H1 (cell line): ENCODE results near the gene TAF13. TPM values are rescaled to one million over a fixed set of nuclear protein-coding genes. Genes with fewer than 3 reads are reported as not detected.

Experiments used
- CTCF ChIA-PET: fragments of 300-600 bp; sonication (Branson Sonifier 250); formaldehyde crosslinking; loops from one replicate; lab custom pipeline; 2021; ENCODE audit not compliant: partially characterized antibody; lab: Charles Lee
- POLR2A ChIA-PET: fragments of 300-600 bp; sonication (Branson Sonifier 250); formaldehyde crosslinking; loops from one replicate; lab custom pipeline; 2021; ENCODE audit warnings: inconsistent platforms; ENCODE audit not compliant: partially characterized antibody; lab: Charles Lee
- DNase-seq, 2 experiments: peaks; one replicate each; pipeline versions ENCODE4 v3.0.0 to v3.0.0-alpha.2; 2010 to 2022; ENCODE audit warnings: low spot score in 2 of 2, low read depth in 1 of 2, mixed read lengths in 1 of 2
- FAIRE-seq: peaks from 2 replicates; lab custom pipeline; 2011; peaks lifted over from hg19 to GRCh38; lab: Jason Lieb, UNC
- H2AFZ ChIP-seq: 2 replicates; pipeline ENCODE4 v1.8.1; 2012; ENCODE audit warnings: low read length, inconsistent platforms
- H2AK5ac ChIP-seq: 2 replicates; pipeline ENCODE4 v1.6.1; 2013; ENCODE audit warnings: low read depth, low read length
- H2BK120ac ChIP-seq: replicated peaks from 2 replicates; pipeline ENCODE3; 2013; ENCODE audit warnings: low read depth, low read length, inconsistent platforms
- H2BK12ac ChIP-seq: 2 replicates; pipeline ENCODE4 v1.6.1; 2013; ENCODE audit warnings: low read depth, low read length
- H2BK15ac ChIP-seq: 2 replicates; pipeline ENCODE4 v1.6.1; 2013; ENCODE audit warnings: low read length
- H2BK20ac ChIP-seq: 2 replicates; pipeline ENCODE4 v1.6.1; 2013; ENCODE audit warnings: low read length
- H2BK5ac ChIP-seq: 2 replicates; pipeline ENCODE4 v1.6.1; 2013; ENCODE audit warnings: low read depth, low read length
- H3K14ac ChIP-seq: 2 replicates; pipeline ENCODE4 v1.6.1; 2013; ENCODE audit warnings: inconsistent platforms; ENCODE audit not compliant: insufficient read length
- H3K18ac ChIP-seq: 2 replicates; pipeline ENCODE4 v1.6.1; 2013; ENCODE audit warnings: low read length; ENCODE audit errors: extremely low read depth
- H3K23ac ChIP-seq: 2 replicates; pipeline ENCODE4 v1.6.1; 2013; ENCODE audit warnings: inconsistent platforms; ENCODE audit not compliant: insufficient read length
- H3K23me2 ChIP-seq: 2 replicates; pipeline ENCODE4 v1.6.1; 2013; ENCODE audit warnings: low read depth, low read length
- H3K27ac ChIP-seq: 2 replicates; pipeline ENCODE4 v1.6.1; 2011; ENCODE audit warnings: low read depth, low read length, inconsistent platforms
- H3K27me3 ChIP-seq, 4 experiments: replicated peaks in 1 of 4; 1 replicate in 1 of 4; 2 replicates in 3 of 4; pipeline versions ENCODE4 v1.6.1 to v1.8.1; 2011 to 2013; ENCODE audit warnings: low read length in 3 of 4, mild to moderate bottlenecking in 3 of 4, inconsistent platforms in 2 of 4, mixed read lengths in 2 of 4, moderate library complexity in 1 of 4; ENCODE audit not compliant: control insufficient read depth in 3 of 4, insufficient read depth in 3 of 4; ENCODE audit errors: extremely low read depth in 1 of 4
- H3K36me3 ChIP-seq, 4 experiments: 2 replicates each; pipeline versions ENCODE4 v1.6.1 to v1.8.1; 2011 to 2013; ENCODE audit warnings: mild to moderate bottlenecking in 4 of 4, low read length in 3 of 4, moderate library complexity in 2 of 4, control low read depth in 1 of 4, inconsistent platforms in 1 of 4; ENCODE audit not compliant: insufficient read depth in 4 of 4, control insufficient read depth in 2 of 4
- H3K4ac ChIP-seq: replicated peaks from 2 replicates; pipeline ENCODE3; 2013; ENCODE audit warnings: low read length, low read depth, mixed read lengths, inconsistent platforms; ENCODE audit not compliant: insufficient read length
- H3K4me1 ChIP-seq, 4 experiments: replicated peaks in 1 of 4; 1 replicate in 1 of 4; 2 replicates in 3 of 4; pipeline versions ENCODE4 v1.6.1 to v1.8.1; 2011 to 2013; ENCODE audit warnings: low read length in 3 of 4, inconsistent platforms in 2 of 4, mixed read lengths in 1 of 4; ENCODE audit not compliant: insufficient read depth in 4 of 4, control insufficient read depth in 3 of 4
- H3K4me2 ChIP-seq, 2 experiments: 2 replicates each; pipeline versions ENCODE4 v1.6.1 to v1.8.1; 2011 to 2013; ENCODE audit warnings: low read depth in 2 of 2, low read length in 2 of 2, control low read depth in 1 of 2, inconsistent platforms in 1 of 2, mild to moderate bottlenecking in 1 of 2; ENCODE audit not compliant: insufficient read depth in 1 of 2
- H3K4me3 ChIP-seq, 4 experiments: fragments of 200-600, 300-600 bp in 1 of 4; sonication (generic), shearing (Covaris generic), sonication (Bioruptor Twin) in 1 of 4; 2 replicates each; pipeline versions ENCODE4 v1.5.1 to v1.8.1; 2011 to 2016; ENCODE audit warnings: low read length in 4 of 4, low read depth in 3 of 4, control low read depth in 2 of 4, inconsistent platforms in 2 of 4, mild to moderate bottlenecking in 2 of 4, mixed read lengths in 1 of 4, moderate library complexity in 1 of 4; ENCODE audit not compliant: insufficient read depth in 2 of 4; ENCODE audit errors: extremely low read depth in 1 of 4
- H3K56ac ChIP-seq: replicated peaks from 2 replicates; pipeline ENCODE3; 2013; ENCODE audit warnings: low read depth, mild to moderate bottlenecking, mixed read lengths, low read length, inconsistent platforms; ENCODE audit not compliant: insufficient read length
- H3K79me1 ChIP-seq: 2 replicates; pipeline ENCODE4 v1.6.1; 2013; ENCODE audit warnings: low read depth, low read length, control low read depth
- H3K79me2 ChIP-seq, 2 experiments: 2 replicates each; pipeline versions ENCODE4 v1.6.1 to v1.8.1; 2012 to 2013; ENCODE audit warnings: low read length in 2 of 2, mild to moderate bottlenecking in 2 of 2, inconsistent platforms in 1 of 2; ENCODE audit not compliant: insufficient read depth in 2 of 2, control insufficient read depth in 1 of 2
- H3K9ac ChIP-seq, 4 experiments: replicated peaks in 1 of 4; 1 replicate in 1 of 4; 2 replicates in 3 of 4; pipeline versions ENCODE4 v1.6.1 to v1.8.1; 2011 to 2013; ENCODE audit warnings: low read depth in 3 of 4, low read length in 3 of 4, control low read depth in 2 of 4, mild to moderate bottlenecking in 2 of 4, moderate library complexity in 2 of 4, inconsistent platforms in 1 of 4; ENCODE audit errors: extremely low read depth in 1 of 4
- H3K9me3 ChIP-seq, 2 experiments: 2 replicates each; pipeline versions ENCODE4 v1.6.1 to v1.8.1; 2012 to 2013; ENCODE audit warnings: mild to moderate bottlenecking in 2 of 2, moderate library complexity in 2 of 2, control low read depth in 1 of 2, inconsistent platforms in 1 of 2, low read depth in 1 of 2, low read length in 1 of 2, mixed read lengths in 1 of 2; ENCODE audit not compliant: insufficient read depth in 2 of 2
- H4K20me1 ChIP-seq, 2 experiments: replicated peaks in 1 of 2; 2 replicates each; pipeline versions ENCODE3 to v1.8.1; 2011 to 2013; ENCODE audit warnings: inconsistent platforms in 2 of 2, low read length in 2 of 2, mild to moderate bottlenecking in 1 of 2; ENCODE audit not compliant: insufficient read depth in 2 of 2, control insufficient read depth in 1 of 2
- H4K5ac ChIP-seq: 2 replicates; pipeline ENCODE4 v1.6.1; 2013; ENCODE audit warnings: low read length, low read depth, mixed read lengths, inconsistent platforms; ENCODE audit not compliant: insufficient read length
- H4K8ac ChIP-seq: 2 replicates; pipeline ENCODE4 v1.8.0; 2013; ENCODE audit warnings: mild to moderate bottlenecking, moderate library complexity, low read length, inconsistent platforms; ENCODE audit not compliant: insufficient read depth; ENCODE audit errors: extremely low read depth
- H4K91ac ChIP-seq: replicated peaks from 2 replicates; pipeline ENCODE3; 2013; ENCODE audit warnings: low read length, mixed read lengths, inconsistent platforms; ENCODE audit not compliant: insufficient read length
- BRCA1 ChIP-seq: IDR thresholded peaks from 2 replicates; pipeline ENCODE4 v1.6.1; 2012; ENCODE audit warnings: low read depth, low read length, improper control_type of control experiment
- CBX5 ChIP-seq: fragments of 300-800, 300-1000 bp; sonication (generic); IDR thresholded peaks from 2 replicates; pipeline ENCODE4 v1.7.1; 2016; ENCODE audit warnings: antibody characterized with exemption, low read length, low read depth
- RAD21 ChIP-seq, 2 experiments: IDR thresholded peaks in 1 of 2; conservative IDR thresholded peaks in 1 of 2; 2 replicates each; pipeline ENCODE4 v1.6.1; 2011; ENCODE audit warnings: low read depth in 2 of 2, low read length in 2 of 2, improper control_type of control experiment in 1 of 2, inconsistent platforms in 1 of 2, mild to moderate bottlenecking in 1 of 2, moderate library complexity in 1 of 2
- SIN3A ChIP-seq, 2 experiments: IDR thresholded peaks in 1 of 2; conservative IDR thresholded peaks in 1 of 2; 2 replicates each; pipeline ENCODE4 v1.6.1; 2011 to 2012; ENCODE audit warnings: low read length in 2 of 2, improper control_type of control experiment in 1 of 2, low read depth in 1 of 2, mild to moderate bottlenecking in 1 of 2
- SRF ChIP-seq: IDR thresholded peaks from 2 replicates; pipeline ENCODE4 v1.6.1; 2011; ENCODE audit warnings: mild to moderate bottlenecking, low read depth, low read length, moderate library complexity
- WGBS, 2 experiments: shearing (Covaris generic) in 1 of 2; methylation state at CpG; one replicate each; pipeline versions ENCODE4 v1.1.6 to v1.1.7; 2013 to 2015; ENCODE audit warnings: low lambda C conversion rate in 2 of 2, mixed read lengths in 2 of 2, inconsistent platforms in 1 of 2, low coverage in 1 of 2, missing lambda C conversion rate in 1 of 2; ENCODE audit not compliant: insufficient replicate concordance in 2 of 2, insufficient coverage in 1 of 2, insufficient read length in 1 of 2; ENCODE audit errors: extremely low coverage in 1 of 2, missing lambda C conversion rate in 1 of 2; 5-methylcytosine and 5-hydroxymethylcytosine counted together
- polyA plus RNA-seq, 7 experiments: library from polyadenylated mRNA; depleted of rRNA in 3 of 7; stranded (reverse) in 5 of 7; unstranded in 2 of 7; fragments of >200 nt in 5 of 7; fragments of 200-250 nt in 2 of 7; gene quantifications; 1 replicate in 5 of 7; 2 replicates in 1 of 7; 4 replicates in 1 of 7; pipeline versions ENCODE4 v1.2.1 to v1.2.3, GENCODE V29; 2011 to 2013; ENCODE audit warnings: missing spikeins in 2 of 7, mixed read lengths in 2 of 7
- total RNA-seq: library from RNA; stranded (reverse); fragmentation: NEBNext Ultra II Directional; extraction: Animal tissue kit (Norgen Biotek cat#: 25700); gene quantifications from 2 replicates; pipeline ENCODE4 v1.2.1, GENCODE V29; 2021

TAF13 gene
- total and polyA plus RNA-seq, 2 of the 8 experiments (the other 6 are each of a cell fraction or from before 2014, with no cell fraction given): 13.1 to 41.7 TPM

GRCh38 chr1:109105881-109106280, 30.1 kb upstream of the TAF13 start:
- Histone ChIP-seq H3K56ac (no peak overlapping the region), H2BK15ac (no peak overlapping the region), H2BK12ac (no peak overlapping the region), H2BK5ac (no peak overlapping the region), H4K20me1 (peaks cover 0 to 1% of the 10 kb centered on the region in 2 experiments), H3K9ac (no peak overlapping the region), H3K9me3 (no peaks in the 10 kb centered on the region), H3K14ac (no peak overlapping the region), H3K27me3 (peaks cover 0 to 9% (median 3%) of the 10 kb centered on the region in 4 experiments; a peak in 1 of 7 replicates), H3K4me2 (no peak overlapping the region), H3K79me2 (peaks cover 0 to 7% of the 10 kb centered on the region in 2 experiments; a peak in 2 of 4 replicates), H3K4me1 (no peaks in the 10 kb centered on the region), H3K23ac (no peak overlapping the region), H2AK5ac (no peak overlapping the region), H3K23me2 (no peaks in the 10 kb centered on the region; the same call in 1 of the 2 replicates), H3K27ac (no peak overlapping the region), H4K8ac (no peak overlapping the region), H2BK120ac (no peak overlapping the region), H3K4me3 (no peak overlapping the region), H4K5ac (no peak overlapping the region), H2AFZ (no peak overlapping the region), H4K91ac (no peak overlapping the region), H2BK20ac (no peak overlapping the region), H3K79me1 (no peaks in the 10 kb centered on the region), H3K36me3 (peaks cover 0 to 3% (median 0%) of the 10 kb centered on the region in 4 experiments; a peak in 1 of 8 replicates), H3K4ac (no peak overlapping the region), H3K18ac (no peak overlapping the region)
- DNase-seq (no peak), FAIRE-seq (no peak)
- CTCF ChIA-PET: interaction anchor here (1.8 kb wide), 1 partner anchor 24 kb away, joined by 3 read pairs; no protein-coding TSS in a partner anchor
- 82% methylated on average over 4 of the region's 4 CpGs; no CpG with 5 or more reads in 1 of the 2 experiments for WGBS, 2 experiments
- POLR2A ChIA-PET: interaction anchor here (1.0 kb wide), 1 partner anchor 16 kb away, joined by 3 read pairs; the partner anchor contains the start of gene TMEM167B
- TF ChIP-seq BRCA1 (no peak), CBX5 (no peak), RAD21 (IDR thresholded peaks at IDR 0.05 in 1 of 2, conservative IDR thresholded peaks at IDR 0.05 in 1 of 2; ENCODE audit: low read depth in 2 of 2, low read length in 2 of 2) (no peak), SIN3A (conservative IDR thresholded peaks at IDR 0.05 in 1 of 2, IDR thresholded peaks at IDR 0.05 in 1 of 2; ENCODE audit: low read depth in 1 of 2, low read length in 2 of 2) (no peak), SRF (no peak)
